ENCODE data around the gene DOHH. TPM values are rescaled to one million over a fixed set of nuclear protein-coding genes. Genes with fewer than 3 reads are reported as not detected.

DOHH gene
- total and polyA plus RNA-seq, 10 donors, result 6.6 to 16.8 (median 10.7) TPM

DNA sequence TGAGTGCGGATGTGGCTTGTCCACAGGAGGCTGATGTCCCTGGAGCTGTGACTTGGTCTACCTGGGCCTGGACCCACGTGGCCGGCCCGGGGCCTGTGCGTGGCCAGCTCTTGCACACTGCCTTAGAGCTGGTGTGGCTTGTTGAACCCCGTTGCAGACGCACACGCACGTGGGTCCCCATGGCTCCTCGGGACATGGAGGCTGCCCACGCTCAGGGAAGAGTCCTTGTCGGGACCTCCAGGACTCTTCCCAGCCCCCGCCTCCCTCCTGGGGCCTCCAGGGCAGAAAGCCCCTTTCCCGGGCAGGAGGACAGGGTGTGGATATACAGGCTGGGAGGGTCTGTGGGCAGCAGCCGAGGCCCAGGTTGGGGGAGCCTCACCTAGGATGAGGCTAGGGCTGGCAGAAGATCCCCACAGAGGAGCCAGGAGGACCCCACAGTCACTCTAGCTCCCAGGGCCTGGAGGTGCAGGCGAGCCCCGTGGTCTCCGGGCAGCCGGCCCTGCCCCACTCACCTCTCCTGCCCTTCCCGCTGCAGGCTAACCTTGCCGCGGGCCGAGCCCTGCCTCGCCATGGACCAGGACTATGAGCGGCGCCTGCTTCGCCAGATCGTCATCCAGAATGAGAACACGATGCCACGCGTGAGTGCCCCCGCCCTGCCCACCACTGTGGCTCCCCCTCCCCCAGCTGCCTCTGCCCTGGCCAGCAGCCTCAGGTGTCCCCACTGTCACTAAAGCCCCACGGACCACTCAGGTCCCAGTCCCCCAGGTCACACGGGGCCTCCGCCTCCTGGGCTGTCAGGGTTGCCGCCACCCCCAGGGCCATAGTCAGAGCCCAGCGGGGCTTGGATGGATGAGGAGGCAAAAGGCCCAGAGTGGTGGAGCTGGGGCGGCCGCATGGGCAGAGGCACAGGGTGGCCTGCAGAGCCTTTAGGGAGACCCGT is 22.2 kb upstream of the DOHH start:
- Histone ChIP-seq H3K9me3 (no peaks in the 10 kb centered on the region), H3K27me3 (replicated peaks in 1 of 7) (no peaks in the 10 kb centered on the region), H3K4me1 (peaks cover 0 to 33% (median 3%) of the 10 kb centered on the region in 6 donors), H3K4me3 (no peak overlapping the region), H3K27ac (no peak overlapping the region), H3K36me3 (peaks cover 10 to 93% (median 59%) of the 10 kb centered on the region in 6 donors)
- intact Hi-C loops (cut with DNase I; ENCODE audit: low total_unique reads), result no loop called here
- TF ChIP-seq POLR2AphosphoS5 (IDR thresholded peaks at IDR 0.05), result peak in 1 of 3 donors; percentile 20
- TF ChIP-seq, protein P1, sequence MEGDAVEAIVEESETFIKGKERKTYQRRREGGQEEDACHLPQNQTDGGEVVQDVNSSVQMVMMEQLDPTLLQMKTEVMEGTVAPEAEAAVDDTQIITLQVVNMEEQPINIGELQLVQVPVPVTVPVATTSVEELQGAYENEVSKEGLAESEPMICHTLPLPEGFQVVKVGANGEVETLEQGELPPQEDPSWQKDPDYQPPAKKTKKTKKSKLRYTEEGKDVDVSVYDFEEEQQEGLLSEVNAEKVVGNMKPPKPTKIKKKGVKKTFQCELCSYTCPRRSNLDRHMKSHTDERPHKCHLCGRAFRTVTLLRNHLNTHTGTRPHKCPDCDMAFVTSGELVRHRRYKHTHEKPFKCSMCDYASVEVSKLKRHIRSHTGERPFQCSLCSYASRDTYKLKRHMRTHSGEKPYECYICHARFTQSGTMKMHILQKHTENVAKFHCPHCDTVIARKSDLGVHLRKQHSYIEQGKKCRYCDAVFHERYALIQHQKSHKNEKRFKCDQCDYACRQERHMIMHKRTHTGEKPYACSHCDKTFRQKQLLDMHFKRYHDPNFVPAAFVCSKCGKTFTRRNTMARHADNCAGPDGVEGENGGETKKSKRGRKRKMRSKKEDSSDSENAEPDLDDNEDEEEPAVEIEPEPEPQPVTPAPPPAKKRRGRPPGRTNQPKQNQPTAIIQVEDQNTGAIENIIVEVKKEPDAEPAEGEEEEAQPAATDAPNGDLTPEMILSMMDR (IDR thresholded peaks at IDR 0.05 in 8 of 11, conservative IDR thresholded peaks at IDR 0.05 in 3 of 11), result no peak
- DNase-seq, result no peak
- WGBS, 5 donors, result 94 to 97% (median 94%) methylated on average over 12 to 40 of the region's 40 CpGs

DNA sequence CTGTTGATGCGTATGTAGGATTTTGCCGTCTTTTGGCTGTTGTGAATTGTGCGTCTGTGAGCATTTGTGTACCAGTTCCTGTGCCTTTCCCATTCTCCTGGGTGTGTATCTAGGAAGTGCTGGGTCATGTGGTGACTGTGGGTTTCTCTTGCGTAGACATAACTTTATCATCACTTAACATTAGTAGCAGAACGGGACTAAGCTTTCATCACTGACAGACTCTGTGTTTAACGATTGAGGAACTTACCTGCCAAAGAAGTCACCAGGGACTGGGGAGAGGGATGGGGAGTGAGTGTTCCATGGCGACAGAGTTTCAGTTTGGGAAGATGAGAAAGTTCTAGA is 20.6 kb upstream of the DOHH start:
- Histone ChIP-seq H3K27ac (no peak overlapping the region), H3K36me3 (peaks cover 1 to 77% (median 43%) of the 10 kb centered on the region in 6 donors), H3K9me3 (no peaks in the 10 kb centered on the region), H3K27me3 (replicated peaks in 1 of 7) (no peaks in the 10 kb centered on the region), H3K4me3 (no peak overlapping the region), H3K4me1 (peaks cover 10 to 49% (median 19%) of the 10 kb centered on the region in 6 donors)
- intact Hi-C loops (cut with DNase I; ENCODE audit: low total_unique reads), result no loop called here
- WGBS, 5 donors, result 62 to 87% (median 79%) methylated on average over 7 of the region's 7 CpGs
- TF ChIP-seq, protein P1 (IDR thresholded peaks at IDR 0.05 in 8 of 11, conservative IDR thresholded peaks at IDR 0.05 in 3 of 11), result no peak
- TF ChIP-seq POLR2A (IDR thresholded peaks at IDR 0.05) (no peak), POLR2AphosphoS5 (IDR thresholded peaks at IDR 0.05) (no peak)
- no peak for DNase-seq

DNA sequence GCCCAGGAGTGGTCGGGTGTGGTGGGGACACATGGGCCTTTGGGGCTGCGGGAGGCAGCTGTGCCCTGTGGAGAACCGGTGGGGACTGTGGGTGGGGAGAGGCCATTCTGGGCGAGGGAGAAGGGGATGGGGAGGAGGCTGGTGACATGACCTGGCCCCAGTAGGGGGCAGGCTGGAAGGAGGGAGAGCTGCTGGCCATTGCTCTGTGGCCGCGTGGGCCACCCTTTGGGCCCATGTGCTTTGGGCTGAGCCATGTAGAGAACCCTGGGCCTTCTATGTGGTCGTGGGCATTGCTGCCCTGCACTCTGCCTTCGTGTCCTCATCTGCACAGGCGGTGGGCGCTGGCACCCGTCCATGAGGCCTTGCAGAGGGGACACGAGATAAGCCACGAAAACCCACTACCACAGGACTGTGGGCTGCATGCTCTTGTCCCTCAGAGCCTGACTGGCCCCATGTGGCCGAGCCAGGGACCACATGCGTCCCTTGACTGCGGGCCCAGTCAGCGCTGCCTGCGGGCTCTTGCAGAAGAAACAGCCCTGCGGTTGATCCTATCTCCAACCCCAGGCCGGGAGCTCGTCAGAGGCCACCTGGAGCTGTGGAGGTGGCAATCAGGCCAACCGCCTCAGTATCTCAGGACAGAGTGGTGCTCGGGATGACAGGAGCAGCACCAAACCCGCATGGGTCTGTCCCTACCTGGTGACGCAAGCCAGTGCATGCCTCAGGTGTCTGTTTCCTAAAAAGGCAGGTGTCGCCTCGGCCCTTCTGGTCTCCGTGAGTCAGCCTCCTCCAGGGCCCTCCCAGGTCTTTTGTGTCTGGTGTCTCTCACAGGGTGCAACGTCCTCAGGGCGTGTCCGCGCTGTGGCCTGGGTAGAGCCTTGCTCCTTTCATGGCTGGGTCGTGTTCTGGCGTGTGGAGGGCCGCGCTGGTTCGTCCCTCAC is 20.0 kb upstream of the DOHH start:
- Histone ChIP-seq H3K27me3 (replicated peaks in 1 of 7) (no peaks in the 10 kb centered on the region), H3K4me1 (peaks cover 10 to 56% (median 24%) of the 10 kb centered on the region in 6 donors), H3K4me3 (no peak overlapping the region), H3K9me3 (no peaks in the 10 kb centered on the region), H3K27ac (no peak overlapping the region), H3K36me3 (peaks cover 0 to 71% (median 37%) of the 10 kb centered on the region in 6 donors)
- 88 to 94% (median 88%) methylated on average over 16 to 37 of the region's 37 CpGs for WGBS, 5 donors
- TF ChIP-seq POLR2A (IDR thresholded peaks at IDR 0.05) (no peak), POLR2AphosphoS5 (IDR thresholded peaks at IDR 0.05) (peak in 1 of 3 donors; percentile 8)
- no peak for DNase-seq
- intact Hi-C loops (cut with DNase I; ENCODE audit: low total_unique reads), result no loop called here

DNA sequence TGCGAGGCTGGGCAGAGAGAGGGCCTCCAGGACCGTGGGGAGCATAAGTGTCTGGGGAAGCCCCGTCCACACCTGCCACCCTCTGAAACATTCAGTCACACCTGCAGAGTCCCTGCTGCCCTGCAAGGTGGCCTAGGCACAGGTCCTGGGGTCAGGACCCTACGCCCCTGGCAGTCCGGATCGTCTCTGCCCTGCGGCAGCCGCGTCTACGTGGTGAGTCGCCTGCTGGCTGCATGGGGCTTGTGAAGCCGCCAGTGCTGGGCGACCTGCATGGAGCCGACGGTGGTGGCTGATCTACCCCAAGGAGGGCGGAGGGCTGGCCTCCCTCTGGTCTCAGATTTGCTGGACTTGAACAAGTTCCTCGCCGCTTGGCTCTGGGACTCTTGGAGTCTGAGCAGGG is 18.7 kb upstream of the DOHH start:
- Histone ChIP-seq H3K4me3 (no peak overlapping the region), H3K4me1 (peaks cover 10 to 69% (median 29%) of the 10 kb centered on the region in 6 donors), H3K36me3 (peaks cover 0 to 68% (median 30%) of the 10 kb centered on the region in 6 donors), H3K9me3 (no peaks in the 10 kb centered on the region), H3K27me3 (replicated peaks in 1 of 7) (no peaks in the 10 kb centered on the region), H3K27ac (no peak overlapping the region)
- no peak for DNase-seq
- TF ChIP-seq POLR2AphosphoS5 (IDR thresholded peaks at IDR 0.05) (peak in 1 of 3 donors; percentile 20), POLR2A (IDR thresholded peaks at IDR 0.05) (no peak)
- TF ChIP-seq, protein P1 (IDR thresholded peaks at IDR 0.05 in 8 of 11, conservative IDR thresholded peaks at IDR 0.05 in 3 of 11), result no peak
- 86 to 93% (median 90%) methylated on average over 17 to 18 of the region's 18 CpGs for WGBS, 5 donors
- intact Hi-C loops (cut with DNase I; ENCODE audit: low total_unique reads), result no loop called here
